ENCODE results near the gene STAB2.

DNA sequence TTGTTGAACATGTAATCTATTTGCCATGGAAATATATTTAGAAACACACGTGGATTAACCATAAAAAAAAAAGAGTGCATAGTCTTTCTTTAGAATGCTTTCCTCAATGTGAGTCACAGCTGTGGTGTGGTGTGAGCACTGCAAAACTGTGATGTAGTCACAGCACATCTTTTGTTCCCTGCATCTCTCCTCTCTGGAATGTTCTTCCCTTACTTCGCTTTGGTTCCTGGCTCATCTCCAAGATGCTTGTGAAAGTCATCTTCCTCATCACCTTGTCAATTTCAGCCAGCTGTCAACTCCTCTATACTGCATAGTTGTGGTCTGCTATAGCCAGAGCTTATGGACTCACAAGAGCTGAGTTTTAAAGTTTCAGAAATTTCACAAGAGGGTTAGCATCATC lies 60.2 kb downstream of the STAB2 start:
- TF ChIP-seq, protein P1, sequence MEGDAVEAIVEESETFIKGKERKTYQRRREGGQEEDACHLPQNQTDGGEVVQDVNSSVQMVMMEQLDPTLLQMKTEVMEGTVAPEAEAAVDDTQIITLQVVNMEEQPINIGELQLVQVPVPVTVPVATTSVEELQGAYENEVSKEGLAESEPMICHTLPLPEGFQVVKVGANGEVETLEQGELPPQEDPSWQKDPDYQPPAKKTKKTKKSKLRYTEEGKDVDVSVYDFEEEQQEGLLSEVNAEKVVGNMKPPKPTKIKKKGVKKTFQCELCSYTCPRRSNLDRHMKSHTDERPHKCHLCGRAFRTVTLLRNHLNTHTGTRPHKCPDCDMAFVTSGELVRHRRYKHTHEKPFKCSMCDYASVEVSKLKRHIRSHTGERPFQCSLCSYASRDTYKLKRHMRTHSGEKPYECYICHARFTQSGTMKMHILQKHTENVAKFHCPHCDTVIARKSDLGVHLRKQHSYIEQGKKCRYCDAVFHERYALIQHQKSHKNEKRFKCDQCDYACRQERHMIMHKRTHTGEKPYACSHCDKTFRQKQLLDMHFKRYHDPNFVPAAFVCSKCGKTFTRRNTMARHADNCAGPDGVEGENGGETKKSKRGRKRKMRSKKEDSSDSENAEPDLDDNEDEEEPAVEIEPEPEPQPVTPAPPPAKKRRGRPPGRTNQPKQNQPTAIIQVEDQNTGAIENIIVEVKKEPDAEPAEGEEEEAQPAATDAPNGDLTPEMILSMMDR (IDR thresholded peaks at IDR 0.05) = no peak
- no peak for TF ChIP-seq POLR2A (IDR thresholded peaks at IDR 0.05)

Measured in body of pancreas (tissue), 4 donors.